COLO668 (cell line): Measurements from ENCODE around the gene IGF1.
"Not testable (repeated sequence)": the region's sequence is repeated elsewhere in the genome, so short reads cannot be mapped to it uniquely, and the experiment has no call there.

Experiments used
- DNase-seq: peaks from one replicate; lab custom pipeline; 2025; ENCODE audit not compliant: unreplicated experiment; lab: John Stamatoyannopoulos, UW

The IGF1 gene

DNA sequence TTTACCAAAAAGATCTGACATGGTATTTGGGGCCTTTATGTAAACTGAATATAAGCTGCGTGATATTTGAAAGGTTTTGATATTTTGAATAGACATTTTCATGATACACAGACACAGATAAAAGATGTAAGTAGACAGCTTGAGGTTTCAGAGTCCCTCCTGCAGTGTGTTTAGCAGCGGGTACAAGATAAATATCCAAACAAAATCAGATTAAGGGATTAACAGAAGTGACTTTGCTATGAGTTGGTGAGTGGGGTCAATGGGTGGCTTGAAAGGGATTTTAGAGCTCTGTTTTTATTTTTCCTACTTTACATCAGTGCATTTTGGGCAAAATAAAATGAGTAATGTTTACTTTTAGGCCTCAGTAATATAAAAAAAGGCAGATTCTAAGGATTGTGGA lies 84.1 kb downstream of the IGF1 start:
- no peak for DNase-seq

DNA sequence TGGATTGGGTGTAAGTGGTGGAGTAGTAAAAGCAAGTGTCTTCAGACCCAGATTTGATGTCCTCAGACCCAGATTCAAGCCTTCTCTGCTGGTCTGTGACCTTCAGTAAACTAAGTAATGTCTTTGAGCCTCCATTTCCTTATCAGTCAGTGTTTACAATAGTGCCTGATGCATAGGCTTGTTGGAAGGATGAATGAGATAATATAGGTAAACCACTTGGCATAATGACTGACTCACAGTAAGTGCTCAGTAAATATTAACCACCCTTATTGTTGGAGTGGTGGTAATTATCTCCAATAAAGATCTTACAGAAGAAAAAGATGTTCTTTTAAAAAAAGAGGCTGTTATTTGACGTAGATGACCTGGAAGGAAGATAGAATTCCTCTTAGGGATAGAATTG lies 86.2 kb downstream of the IGF1 start:
- DNase-seq = no peak

DNA sequence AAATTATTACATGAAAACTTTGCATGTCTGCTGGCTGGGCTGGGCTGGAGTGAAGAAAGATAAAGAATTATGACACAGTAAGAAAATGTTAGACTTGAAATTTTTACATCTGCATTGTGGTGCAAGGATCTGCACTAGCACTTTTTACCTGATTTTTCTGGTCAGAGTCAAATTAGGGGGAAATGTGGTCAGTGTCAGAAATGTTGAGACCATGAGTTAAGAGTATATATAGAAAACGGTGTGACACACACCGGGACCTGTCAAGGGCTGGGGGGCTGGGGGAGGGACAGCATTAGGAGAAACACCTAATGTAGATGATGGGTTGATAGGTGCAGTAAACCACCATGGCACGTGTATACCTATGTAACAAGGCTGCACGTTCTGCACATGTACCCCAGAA lies 90.3 kb downstream of the IGF1 start:
- no peak for DNase-seq

DNA sequence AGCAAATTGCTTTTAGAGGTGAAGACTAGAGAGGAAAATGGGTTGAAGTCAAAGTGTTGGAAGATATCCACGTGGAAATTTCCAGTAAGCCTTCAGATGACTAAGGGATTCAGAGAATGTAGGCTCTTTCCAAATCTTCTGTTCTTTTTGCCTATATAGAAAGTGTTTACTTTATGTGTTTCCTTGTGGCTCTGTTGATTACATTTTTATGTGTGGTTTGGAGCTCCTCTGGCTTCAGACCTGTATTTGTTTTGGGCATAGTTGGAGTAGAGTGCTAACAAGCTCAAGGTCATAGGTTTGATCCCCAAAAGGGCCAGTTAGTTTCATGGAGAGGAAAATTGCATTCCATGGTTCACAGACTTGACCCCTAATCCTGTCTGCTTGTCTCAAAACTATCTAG lies 91.9 kb downstream of the IGF1 start:
- DNase-seq = no peak

DNA sequence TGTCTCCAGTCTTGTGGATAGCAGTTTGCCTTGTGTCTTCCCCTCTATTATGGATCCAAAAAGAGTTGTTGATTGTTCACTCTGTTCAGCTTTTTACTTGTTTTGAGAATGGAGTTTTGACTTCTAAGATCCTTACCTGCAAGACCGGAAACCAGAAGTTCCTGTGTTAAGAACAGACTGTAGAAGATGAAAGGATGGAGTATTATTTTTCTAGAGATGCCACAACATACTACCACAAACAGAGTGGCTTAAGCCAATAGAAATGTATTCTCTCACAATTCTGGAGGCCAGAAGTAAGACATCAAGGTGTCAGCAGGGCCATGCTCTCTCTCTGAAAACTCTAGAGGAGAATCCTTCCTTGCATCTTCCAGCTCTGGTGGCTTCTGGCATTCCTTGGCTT lies 95.0 kb downstream of the IGF1 start:
- DNase-seq = no peak

DNA sequence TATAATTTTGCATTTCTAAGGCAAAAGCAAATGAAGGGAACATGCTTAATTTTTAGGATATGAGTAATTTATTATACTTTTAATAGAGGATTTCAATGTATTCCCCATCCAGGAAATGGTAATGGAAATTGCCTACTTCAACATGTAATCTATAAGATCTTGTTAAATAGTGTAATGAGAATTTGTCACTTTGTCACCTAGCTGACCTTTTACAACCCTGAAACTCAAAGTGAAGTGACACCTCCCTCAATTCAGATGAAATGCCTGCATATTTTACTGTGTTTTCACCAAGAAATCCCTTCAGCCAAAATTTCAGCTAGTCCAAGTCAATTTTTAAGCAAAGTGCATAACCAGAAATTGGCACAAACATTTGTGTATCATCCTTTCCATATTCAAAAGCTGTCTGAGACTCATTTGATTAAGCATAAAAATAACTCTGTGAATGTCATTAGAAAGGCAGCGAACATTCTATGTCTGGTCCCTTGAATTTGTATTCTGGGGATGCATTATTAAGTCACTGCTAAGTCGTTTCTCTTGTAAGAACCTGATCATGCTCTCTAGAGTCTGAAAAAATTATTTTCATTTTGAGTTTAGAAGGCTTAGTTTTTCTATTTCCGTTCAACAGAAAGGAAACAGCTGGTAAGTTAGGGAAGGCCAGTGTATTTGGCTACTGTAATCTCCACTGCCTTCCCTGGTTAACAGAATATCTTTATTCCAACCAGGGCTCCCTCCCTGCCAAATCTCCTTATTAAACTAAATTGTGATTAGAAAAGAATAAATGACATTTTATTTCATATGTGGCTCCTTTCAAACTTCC lies 100.8 kb downstream of the IGF1 start:
- DNase-seq = no peak

DNA sequence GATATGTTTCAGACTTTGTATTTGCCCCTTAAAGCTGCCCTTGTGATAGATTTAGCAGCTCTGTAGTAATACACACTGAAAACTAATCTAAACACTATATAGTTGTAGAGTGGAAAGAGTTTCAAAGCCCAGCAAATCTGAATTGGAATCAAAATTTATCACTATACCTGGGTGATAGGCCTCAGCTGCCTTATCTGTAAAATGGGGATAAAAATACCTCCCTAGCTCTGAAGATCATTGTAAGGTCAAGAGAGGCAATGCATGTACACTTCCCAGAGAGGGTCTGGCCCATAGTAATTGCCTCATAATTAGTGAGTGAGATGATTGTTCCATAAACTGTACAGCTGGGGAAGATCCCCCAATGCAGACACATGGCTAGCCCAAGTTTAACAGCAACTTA lies 103.6 kb downstream of the IGF1 start:
- no peak for DNase-seq

DNA sequence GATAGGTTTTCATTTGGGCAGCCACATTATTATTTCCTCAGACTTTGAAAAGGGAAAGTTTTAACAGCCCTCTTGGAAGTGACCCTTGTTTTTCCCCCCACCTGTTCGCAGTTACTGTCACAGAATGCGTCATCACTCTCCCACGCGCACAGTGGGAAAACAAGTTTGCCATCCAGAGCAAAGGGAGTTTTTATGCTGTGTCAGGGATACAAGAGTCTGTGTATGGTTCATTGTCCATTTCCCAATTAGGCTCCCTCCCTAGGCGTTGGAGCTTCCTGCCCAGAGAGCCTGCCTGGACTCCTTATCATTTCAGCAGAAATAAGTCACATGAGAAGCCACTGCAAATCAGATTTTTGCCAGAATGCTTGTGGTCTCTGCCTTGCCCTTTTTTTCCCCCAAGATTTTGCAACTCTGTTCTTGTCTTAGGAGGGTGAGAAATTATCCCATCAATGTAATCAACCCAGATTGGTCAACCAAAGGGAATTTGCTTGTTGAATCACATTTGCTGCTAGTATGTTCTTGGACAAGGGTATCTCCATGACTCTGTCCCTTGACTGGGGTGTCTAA lies 104.1 kb downstream of the IGF1 start:
- no peak for DNase-seq

DNA sequence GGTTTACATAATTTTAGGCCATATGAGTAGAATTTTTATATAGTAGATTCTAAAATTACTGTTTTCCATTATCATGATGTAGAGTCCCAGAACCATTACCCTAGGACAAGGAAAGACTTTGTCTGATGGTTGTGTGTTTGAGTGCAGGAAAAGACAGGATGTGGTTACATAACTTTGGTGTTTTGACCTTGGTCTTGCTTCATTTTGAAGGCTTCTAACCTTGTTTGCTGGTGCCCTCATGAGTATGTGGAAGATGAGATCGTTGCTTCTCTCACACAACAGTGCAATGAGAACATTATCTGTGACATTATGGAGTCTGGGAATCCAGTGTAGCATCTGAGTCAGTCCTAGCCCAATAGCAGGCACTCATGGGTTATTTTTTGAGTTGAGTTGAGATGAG lies 106.2 kb downstream of the IGF1 start:
- DNase-seq = no peak

DNA sequence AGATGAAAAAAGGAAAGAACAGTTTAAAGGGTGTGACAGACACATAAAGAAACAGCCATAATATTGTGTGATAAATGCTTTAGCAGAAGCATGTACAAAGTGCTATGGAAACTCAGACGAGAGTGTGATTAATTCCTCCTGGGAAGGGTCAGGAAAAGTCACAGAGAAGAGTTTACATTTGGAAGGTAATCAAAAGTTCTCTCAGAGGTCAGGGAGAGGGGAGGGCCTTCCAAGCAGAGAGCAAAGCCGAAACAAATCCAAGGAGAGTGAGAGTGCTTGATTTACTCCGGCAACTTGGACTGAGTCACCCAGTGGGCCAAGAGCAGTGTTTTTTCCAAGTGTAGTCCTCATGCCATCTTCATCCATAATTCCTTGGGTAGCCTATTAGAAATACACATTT lies 108.3 kb downstream of the IGF1 start:
- no peak for DNase-seq

DNA sequence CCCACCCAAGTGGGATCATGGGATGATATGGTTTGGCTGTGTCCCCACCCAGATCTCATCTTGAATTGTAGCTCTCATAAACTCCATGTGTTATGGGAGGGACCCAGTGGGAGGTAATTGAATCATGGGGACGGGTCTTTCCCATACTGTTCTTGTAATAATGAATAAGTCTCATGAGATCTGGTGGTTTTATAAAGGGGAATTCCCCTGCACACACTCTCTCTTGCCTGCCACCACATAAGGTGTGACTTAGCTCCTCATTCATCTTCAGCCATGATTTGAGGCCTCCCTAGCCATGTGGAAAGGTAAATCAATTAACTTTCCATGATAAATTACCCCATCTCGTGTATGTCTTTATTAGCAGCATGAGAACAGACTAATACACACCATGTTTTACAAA lies 109.2 kb downstream of the IGF1 start:
- no peak for DNase-seq

DNA sequence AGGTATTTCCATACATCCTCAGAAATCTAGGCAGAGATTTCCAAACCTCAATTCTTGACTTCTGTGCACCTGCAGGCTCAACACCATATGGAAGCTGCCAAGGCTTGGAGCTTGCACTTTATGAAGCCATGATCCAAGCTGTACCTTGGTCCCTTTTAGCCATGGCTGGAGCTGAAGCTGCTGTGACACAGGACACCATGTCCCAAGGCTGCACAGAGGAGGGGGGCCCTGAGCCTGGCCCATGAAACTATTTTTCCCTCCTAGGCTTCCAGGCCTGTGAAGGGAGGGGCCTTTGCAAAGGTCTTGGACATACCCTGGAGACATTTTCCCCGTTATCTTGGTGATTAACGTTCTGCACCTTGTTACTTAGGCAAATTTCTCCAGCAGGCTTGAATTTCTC lies 110.5 kb downstream of the IGF1 start:
- no peak for DNase-seq

DNA sequence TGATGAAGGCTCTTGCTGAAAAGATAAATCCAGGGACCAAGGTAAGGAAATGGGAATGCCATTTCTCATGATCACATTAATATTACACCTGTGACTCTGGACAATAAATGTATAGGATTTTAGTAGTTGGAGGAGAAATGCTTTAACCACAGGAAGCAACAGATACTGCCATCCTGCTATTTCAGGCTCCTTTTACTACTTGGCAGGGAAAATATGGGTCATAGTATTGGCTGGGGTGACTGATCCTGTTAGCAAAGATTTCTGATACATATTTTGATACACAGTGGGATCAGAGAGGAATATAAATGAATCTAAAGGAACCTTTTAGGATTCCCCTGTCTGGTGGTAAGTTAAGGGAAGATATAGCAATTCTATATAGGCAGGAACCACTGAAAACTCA lies 115.0 kb downstream of the IGF1 start:
- DNase-seq = no peak

DNA sequence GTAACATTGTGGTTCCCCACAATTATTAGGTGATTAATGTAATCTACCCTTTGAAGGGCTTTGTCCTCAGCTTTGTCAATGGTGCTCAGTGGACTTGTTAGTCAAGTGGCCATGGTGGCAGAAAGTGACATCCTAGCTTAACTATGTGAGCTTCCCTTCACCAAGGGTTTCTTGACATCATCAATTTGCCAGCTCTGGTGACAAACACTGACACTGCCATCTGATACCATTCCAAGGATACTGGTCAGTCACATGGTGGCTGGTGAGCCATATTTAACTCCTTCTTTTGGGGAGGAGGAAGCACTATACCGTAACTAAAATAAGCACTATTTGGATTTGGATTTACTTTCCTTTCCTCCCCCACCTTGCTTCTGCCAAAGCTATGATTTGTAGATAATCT lies 115.7 kb downstream of the IGF1 start:
- DNase-seq = no peak

DNA sequence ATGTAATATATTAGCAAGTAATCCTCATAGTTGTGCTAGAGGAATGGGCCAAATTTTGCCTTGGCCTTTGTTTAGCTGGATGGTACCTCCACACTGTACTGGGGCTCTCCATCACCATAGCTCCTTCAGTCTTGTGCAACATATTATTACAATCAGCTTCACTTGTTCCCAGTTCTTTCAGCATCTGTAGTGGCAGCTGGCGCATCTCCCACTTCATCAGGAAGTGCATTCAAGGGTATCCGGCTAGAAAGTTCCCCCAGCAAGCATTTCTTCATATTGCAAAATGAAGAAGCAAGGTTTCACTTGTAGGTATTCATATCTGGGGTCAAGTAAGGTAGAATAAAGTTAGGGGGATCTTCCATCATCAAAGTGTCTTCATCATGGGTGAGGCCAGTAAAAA lies 123.7 kb downstream of the IGF1 start:
- no peak for DNase-seq

DNA sequence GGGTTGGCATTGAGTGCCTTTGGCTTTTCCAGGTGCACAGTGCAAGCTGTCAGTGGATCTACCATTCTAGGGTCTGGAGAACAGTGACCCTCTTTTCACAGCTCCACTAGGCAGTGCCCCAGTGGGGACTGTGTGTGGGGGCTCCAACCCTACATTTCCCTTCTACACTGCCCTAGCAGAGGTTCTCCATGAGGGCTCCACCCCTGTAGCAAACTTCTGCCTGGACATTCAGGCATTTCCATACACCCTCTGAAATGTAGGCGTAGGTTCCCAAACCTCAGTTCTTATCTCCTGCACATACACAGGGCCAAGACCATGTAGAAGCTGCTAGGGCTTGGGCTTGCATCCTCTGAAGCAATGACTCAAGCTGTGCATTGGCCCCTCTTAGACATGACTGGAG lies 126.1 kb downstream of the IGF1 start:
- DNase-seq = not testable (repeated sequence)

DNA sequence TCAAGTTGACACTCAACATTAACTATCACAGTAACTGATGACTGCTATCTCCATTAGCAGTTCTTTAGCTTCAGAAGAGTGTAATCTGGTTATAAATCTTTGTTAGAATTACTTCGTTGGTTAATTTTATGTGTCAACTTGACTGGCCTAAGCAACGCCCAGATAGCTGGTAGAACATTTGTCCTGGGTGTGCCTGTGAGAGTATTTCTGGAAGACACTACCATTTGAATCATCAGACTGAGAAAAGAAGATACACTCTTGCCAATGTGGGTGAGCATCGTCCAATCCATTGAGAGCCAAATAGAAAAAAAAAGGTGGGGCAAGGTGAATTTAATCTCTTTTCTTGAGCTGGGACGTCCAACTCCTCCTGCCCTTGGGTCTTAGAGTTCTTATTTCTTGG lies 129.0 kb downstream of the IGF1 start:
- DNase-seq = no peak

DNA sequence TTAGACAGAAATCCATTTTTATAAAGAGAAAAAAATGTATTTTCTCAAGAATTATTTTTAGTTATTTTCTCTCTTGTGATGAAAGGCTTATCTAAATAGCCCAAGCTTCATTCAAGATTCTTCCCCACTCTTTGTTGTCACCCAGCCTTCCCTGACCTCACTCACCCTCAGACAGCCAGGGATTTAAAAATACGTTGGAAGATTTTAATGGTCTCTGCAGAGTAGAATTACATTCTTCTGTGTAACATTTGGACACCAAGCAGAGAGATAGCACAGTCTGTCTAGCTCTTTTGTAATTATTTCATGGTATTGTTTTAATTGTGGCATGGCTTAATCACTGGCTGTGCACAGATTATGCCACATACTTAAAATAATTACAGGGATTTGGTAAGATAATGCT lies 130.3 kb downstream of the IGF1 start:
- DNase-seq = no peak

DNA sequence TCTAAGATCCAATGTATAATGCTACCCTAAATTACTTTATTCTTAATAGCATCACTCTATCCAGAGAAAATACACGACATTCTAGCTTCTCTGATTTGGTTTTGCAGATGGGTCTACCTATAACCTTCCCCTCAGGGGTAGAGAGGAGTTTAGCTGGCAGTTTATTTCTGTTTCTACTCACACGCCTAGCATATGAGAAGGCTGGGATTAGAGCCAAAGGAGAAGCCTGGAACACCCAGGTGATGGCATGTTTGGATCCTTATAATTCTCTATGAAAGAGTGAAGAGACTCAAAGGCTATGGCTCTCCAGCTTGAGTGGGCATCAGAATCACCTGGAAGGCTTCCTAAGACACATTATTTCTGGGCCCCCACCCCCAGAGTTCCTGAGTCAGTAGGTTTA lies 131.3 kb downstream of the IGF1 start:
- DNase-seq = no peak

DNA sequence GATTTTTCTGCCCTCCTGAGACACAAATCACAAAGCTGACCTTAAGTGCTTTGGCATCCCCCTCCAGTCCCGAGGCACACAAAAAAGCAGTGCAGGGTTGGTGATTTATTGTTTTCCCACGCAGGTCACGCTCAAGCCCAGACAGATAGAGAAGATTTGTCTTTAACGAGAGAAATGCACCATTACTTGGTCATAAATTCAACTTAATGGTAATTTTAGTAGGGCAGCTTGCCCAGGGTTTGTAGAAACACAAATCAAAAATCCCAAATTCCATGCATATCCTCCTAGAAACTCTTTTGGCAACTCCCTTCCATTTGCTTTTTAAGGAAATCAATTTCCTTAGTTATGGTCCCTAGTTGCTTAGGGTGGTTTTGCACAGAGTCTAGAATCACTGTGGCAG lies 132.6 kb downstream of the IGF1 start:
- no peak for DNase-seq
